GM18951 (cell line): ENCODE results near the gene FAM135A.
"Not testable (repeated sequence)": the region's sequence is repeated elsewhere in the genome, so short reads cannot be mapped to it uniquely, and the experiment has no call there.

Source experiments
- POLR2A ChIP-seq: IDR thresholded peaks from 4 replicates; pipeline ENCODE4 v1.6.1; 2011; ENCODE audit warnings: mild to moderate bottlenecking; ENCODE audit not compliant: insufficient read length, insufficient read depth; ENCODE audit errors: extremely low read depth
- in situ Hi-C: fragments of 300-500 bp; cut with MboI; formaldehyde crosslinking; loops from one replicate; pipeline ENCODE4 v1.12.0; 2022; ENCODE audit warnings: low sequenced_read_pairs, mixed read lengths, inconsistent platforms; ENCODE audit not compliant: unreplicated experiment

Gene FAM135A

DNA sequence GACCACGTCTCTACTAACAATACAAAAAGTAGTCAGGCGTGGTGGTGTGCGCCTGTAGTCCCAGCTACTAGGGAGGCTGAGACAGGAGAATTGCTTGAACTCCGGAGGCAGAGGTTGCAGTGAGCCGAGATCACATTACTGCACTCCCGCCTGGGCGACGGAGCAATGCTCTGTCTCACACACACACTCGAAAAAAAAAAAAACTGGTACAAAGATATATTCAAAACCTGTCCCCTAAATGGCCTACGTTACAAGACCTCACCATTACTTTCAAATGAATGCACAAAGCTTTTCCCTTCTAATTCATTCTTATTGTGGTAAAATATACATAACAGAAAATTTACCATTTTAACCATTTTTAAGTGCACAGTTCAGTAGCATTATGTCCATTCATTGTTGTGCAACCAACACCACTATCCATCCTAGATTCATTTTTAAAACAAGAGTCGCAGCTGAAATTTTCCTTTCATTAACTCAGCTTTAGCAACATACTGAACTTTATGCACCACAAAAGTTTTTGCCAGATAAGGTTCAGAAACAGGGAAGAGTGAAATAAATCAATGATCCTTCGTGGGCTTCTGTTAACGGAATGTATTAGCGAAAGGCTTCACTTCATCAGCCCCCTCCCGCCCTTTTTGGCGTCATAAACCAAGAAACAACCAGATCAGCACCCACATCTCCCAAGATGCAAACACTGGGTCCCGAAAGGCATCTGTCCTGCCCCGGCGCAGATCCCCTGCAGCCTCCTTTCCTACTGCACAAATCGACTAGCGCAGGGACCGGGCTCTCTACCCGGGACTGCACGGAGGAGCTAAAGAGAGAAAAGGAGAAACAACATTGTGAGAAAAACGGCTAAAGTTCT, 825 bp upstream of the FAM135A start:
- no peak for TF ChIP-seq POLR2A
- in situ Hi-C loops = no loop called here

DNA sequence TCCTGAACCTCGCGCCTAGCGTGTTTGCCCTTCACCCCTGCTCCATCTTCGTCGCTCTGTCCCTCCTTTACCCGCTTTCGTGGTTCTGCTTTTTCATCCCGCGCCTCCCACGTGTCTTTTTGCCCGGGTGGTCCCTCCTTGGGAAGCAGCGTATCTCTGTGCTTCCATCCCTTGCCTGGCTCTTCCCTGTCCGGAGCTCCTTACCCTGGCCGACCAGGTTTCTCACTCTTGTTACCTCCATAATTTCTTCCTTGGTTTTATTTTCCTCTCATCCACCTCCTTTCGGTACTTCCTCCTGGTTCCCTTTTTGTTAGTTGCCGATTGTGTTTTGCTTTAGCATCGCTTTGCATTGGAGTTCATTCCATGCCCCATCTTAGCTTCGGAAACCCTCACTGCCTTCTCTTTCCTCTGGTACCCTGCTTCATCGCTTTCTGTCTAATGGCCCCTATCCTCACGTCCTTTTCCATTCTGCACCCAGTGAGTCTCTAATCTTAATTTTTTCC, 735 bp downstream of the FAM135A start:
- TF ChIP-seq POLR2A = no peak
- in situ Hi-C loops = no loop called here

DNA sequence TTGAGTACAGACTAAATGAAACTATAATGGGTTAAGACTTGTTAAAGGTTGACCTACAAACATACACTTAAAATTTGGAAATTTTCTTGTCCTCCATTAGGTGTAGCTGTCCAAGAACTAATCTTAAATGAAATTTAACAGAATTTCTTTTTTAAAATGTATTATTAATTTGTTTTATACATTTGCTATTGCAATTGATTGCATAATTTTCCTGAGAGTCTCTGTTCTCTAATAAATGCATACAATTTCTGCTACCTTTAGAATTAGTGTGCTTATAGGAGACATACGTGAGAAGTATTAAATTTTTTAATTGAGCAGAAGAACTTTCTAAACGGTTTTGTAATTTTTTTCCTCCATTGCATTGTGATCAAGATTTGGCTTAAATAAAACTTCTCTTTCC, 1.5 kb downstream of the FAM135A start:
- in situ Hi-C loops = no loop called here

DNA sequence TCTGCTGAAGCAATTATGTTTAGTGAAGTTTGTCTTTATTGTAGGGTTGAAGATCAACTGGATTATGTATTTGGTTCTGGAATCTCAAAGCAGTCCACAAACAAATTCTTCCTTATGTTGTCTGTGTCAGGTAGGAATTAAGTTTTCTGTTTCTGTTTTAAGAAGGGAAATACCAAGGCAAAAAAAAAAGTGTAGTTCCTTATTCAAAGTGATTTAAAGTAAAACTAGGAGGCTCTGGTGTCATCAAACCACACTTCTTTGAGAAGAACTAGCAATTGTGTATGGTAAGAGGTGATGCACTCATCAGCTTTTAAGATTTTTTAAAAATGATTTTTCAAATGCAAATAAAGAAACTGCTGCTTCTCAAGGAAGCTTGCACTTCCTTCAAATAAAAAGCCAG, 1.9 kb downstream of the FAM135A start:
- in situ Hi-C loops = no loop called here
- no peak for TF ChIP-seq POLR2A

More for the DNA sequence above, 1.5 kb downstream of the FAM135A start:
- no peak for TF ChIP-seq POLR2A

DNA sequence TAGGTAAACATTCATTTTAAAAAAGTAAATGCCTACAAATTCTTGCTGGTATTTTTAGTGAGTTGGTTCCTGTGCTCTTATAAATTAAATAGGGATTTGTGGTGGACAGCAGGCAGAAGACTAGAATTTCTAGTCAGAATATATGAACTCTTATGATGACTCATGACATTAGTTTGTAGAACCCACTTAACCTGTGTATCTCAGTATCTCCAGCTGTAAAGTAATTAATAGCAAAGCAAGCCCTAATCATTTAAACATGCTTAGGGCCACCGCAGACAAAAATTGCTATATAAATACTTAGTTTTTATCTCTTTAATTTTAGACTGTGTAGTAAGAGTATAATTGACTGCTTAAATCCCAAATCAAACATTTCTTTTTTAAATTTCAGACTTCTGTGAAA, 2.4 kb downstream of the FAM135A start:
- in situ Hi-C loops = no loop called here
- TF ChIP-seq POLR2A = no peak

DNA sequence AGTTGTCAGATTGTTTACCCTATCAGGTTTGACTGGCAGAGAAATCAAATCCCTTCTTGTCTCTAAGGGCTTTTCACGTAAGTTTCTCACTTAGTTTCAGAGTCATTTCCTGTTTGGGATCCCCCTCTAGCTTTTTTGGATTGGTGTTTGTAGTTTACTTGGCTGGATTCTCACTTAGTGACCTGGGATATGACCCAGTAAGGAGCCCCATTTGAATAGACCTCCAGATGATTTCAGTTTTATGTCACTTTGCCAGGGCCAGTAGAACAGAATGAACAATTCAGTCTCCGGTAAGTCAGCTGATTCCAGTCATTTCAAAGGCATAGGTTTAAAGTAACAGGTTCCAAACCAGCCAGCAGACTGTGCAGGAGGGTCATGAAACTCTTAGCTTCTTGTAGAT, 8.2 kb downstream of the FAM135A start:
- in situ Hi-C loops = no loop called here
- TF ChIP-seq POLR2A = no peak

DNA sequence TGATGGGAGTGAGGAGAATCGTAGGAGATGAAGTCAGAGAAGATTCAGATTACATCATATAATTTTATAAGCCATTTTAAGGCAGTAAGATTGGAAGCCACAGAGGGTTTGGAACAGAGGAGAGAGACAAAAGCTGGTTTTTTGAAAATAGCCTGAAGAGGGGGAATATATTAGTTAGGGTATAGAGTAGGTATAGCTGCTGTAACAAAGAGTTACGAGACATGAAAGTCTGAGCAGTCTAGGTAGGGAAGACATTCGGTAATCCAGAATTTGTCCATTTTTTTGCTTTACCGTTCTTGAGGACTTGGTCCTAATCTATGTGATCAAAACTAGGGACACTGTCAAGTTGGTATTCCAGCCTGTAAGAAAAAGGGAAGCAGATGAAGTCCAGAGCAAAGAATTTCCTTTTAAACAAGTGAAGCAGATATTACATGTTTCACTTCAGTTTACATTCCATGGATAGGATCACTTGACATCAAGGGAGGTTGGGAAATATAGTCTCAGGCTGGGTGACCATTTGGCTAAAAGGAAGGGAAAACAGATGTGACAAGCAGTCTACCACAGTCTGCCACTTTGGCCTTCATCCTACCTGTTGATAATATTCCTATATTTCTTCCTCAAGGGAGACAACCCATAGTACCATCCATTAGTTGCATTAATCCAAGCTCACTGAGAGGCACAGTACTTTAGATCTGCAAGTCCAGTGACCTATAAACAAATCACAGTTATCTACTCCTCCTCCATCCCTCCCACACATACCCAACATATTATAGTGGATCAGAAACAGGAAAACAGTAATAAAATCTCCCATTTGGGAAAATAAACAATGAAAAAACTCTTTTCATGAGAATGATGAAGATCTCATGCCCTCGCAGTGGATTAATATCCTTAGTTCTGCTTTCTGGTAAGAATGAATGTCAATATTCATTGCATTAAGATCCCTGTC, 10.2 kb downstream of the FAM135A start:
- in situ Hi-C loops = no loop called here
- no peak for TF ChIP-seq POLR2A

DNA sequence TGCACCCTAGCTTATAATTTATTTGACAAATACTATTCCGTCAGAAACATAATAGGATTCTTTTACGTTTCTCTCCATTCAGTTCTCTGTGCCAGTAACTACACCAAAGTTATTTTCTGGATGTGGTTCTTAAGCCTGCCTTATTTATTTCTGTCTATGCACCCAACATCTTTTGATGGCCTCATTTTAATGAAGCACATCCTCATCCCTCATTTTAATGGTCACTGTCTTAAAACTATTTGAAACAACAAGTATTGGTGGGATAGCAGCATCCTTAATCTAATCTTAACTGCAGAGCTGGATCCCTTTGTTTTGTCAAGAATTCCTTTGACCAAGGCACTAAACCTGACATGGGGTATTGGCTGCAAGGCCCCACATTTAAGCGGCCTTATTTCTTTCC, 11.0 kb downstream of the FAM135A start:
- in situ Hi-C loops = no loop called here

DNA sequence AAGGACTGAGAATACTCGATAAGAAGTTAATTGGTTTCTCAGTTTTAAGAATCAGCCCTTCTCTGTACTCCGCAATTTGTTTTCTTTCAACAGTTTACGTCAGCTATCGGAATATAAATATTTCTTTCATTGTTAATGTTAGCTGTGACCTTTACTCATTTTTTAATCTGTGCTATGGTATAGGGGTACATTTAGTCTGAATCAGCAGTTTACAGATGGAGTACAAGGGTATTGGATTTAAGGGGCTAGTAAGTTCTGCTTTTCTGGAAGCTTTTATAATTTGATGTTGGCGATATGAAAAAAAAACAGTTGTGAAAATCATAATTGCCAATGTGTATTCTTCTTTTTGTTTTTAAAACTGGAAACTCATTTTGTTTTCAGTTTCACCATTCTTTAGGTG, 23.0 kb downstream of the FAM135A start:
- in situ Hi-C loops = no loop called here
- TF ChIP-seq POLR2A = no peak

More for the DNA sequence above, 11.0 kb downstream of the FAM135A start:
- no peak for TF ChIP-seq POLR2A

DNA sequence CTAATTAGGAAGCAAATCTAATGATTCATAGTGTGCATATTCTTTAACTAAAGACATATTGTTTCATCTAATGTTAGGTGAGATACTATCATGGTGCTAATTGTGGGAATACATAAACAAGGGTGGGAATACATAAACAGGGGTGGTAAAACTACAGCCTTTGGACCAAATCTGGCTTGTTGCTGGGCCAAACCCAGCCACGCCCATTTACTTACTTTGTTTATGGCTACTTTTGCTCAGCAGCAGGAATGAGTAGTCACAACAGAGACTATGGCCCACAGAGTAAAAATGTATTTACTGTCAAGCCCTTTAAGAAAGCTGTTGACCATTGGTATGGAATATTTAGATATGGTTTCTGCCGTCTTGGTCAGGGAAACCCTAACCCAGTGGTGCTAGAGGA, 31.7 kb downstream of the FAM135A start:
- in situ Hi-C loops = no loop called here

DNA sequence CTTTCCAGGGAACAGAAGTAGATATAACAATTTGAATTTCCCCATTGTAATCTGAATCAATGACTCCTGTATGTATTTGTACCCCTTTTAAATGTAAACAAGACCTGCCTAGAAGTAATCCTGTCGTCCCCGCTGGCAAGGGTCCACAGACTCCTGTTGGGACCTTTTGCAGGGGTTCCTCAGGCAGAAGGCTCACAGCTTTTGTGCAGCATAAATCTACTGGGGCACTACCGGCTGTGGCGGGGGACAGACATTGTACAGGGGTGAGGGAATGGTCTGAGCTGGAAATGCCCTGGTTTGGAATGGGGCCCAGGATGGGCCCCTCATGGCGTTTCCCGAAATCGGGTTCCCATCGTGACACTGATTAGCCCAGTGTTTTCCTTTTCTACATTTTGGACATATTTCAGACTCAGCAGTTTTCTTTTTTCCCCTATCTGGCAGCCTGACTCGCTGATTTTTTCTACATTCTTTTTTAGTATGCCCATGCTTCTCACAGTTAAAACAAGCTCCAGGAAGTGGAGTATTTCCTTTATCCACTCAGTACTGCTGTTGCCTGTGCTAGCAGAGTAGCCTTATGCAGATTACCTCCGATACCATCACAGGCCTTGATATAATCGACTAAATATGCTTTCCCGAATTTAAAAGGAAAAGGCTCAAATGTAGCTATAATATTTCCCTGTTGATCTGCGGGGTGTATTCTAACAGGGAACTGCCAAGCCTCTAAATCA, 34.2 kb downstream of the FAM135A start:
- in situ Hi-C loops = not testable (repeated sequence)

More for the DNA sequence above, 31.7 kb downstream of the FAM135A start:
- TF ChIP-seq POLR2A = no peak

DNA sequence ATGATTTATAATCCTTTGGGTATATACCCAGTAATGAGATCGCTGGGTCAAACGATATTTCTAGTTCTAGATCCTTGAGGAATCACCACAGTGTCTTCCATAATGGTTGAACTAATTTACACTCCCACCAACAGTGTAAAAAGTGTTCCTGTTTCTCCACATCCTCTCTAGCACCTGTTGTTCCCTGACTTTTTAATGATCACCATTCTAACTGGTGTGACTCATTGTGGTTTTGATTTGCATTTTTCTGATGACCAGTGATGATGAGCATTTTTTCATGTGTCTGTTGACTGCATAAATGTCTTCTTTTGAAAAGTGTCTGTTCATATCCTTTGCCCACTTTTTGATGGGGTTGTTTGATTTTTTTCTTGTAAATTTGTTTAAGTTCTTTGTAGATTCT, 40.6 kb downstream of the FAM135A start:
- in situ Hi-C loops = not testable (repeated sequence)

DNA sequence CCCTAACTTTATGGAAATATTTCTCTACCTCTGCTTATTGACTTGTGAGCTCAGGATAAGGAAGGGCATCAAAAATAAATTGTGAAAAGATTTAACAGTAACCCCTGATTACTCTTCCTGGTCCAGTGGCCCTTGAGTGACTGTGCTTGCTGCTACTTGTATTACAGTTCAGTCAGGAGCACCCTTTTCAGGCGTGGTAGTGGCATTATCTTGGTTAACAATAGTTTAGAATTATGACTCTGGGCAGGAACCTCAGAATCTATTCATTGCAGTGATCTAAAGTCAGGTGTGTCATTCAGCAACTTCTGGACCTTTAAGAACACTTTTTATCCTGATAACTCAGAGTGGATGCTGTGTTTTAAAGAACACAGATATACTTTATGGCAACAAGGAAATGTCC, 43.4 kb downstream of the FAM135A start:
- in situ Hi-C loops = no loop called here
- TF ChIP-seq POLR2A = no peak

DNA sequence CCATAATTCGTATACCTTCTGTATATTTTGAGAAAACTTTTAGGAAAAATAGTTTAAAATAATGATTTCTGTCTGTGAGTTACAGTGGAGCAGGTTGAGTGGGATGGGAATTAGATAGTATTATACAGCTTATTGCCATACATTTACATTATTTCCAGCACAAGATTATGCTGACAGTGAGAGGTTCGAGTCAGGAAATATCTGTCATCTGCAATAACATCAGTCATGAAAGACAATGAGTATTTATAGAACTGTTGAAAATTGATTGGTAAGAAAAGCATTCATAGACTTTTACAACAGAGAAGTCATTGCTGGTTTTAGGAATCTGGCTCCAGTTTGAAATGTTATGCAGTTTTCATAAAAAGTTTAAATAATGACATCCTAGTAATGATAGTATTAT, 45.9 kb downstream of the FAM135A start:
- in situ Hi-C loops = no loop called here
- TF ChIP-seq POLR2A = no peak

DNA sequence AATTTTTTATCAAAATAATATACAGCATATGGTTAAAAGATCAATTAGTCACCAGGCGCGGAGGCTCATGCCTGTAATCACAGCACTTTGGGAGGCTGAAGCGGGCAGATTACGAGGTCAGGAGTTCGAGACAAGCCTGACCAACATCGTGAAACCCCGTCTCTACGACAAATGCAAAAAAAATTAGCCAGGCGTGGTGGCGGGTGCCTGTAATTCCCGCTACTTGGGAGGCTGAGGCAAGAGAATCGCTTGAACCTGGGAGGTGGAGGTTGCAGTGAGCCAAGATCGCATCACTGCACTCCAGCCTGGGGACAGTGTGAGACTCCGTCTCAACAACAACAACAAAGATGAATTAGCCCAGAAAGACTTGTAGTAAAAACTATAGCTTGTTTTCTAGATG, 46.4 kb downstream of the FAM135A start:
- in situ Hi-C loops = not testable (repeated sequence)
